Activated CD8-positive, alpha-beta T cell treated with anti-CD3 and anti-CD28 coated beads for 36 hours (primary cell): ENCODE results near the gene R3HDM2. TPM values are rescaled to one million over a fixed set of nuclear protein-coding genes. Genes with fewer than 3 reads are reported as not detected.

Experiments
- ATAC-seq: fragments of 200-7000 bp; cut with Tn5 transposase; one replicate; pipeline ENCODE4 v1.10.0; 2021; ENCODE audit warnings: mild to moderate bottlenecking, moderate library complexity
- CTCF ChIA-PET: fragments of 350-600 bp; sonication (Branson Sonifier 250); formaldehyde crosslinking; loops from one replicate; lab custom pipeline; 2021; ENCODE audit warnings: antibody characterized with exemption; lab: Charles Lee
- POLR2A ChIA-PET: fragments of 350-600 bp; sonication (Branson Sonifier 250); formaldehyde crosslinking; loops from one replicate; lab custom pipeline; 2021; ENCODE audit warnings: antibody characterized with exemption; lab: Charles Lee
- DNase-seq: peaks from one replicate; pipeline ENCODE4 v3.0.0-alpha.2; 2020
- H3K27ac Mint-ChIP-seq: one replicate; pipeline ENCODE4 v1.8.0; 2021; ENCODE audit warnings: mild to moderate bottlenecking, mixed read lengths
- H3K27me3 Mint-ChIP-seq: one replicate; pipeline ENCODE4 v1.8.0; 2021; ENCODE audit warnings: mixed read lengths
- H3K36me3 Mint-ChIP-seq: one replicate; pipeline ENCODE4 v1.8.0; 2021; ENCODE audit warnings: low read depth, mixed read lengths
- H3K4me1 Mint-ChIP-seq: one replicate; pipeline ENCODE4 v1.8.0; 2021; ENCODE audit warnings: low read depth, mixed read lengths
- H3K4me3 Mint-ChIP-seq: one replicate; pipeline ENCODE4 v1.8.0; 2021; ENCODE audit warnings: mild to moderate bottlenecking, moderate library complexity, mixed read lengths
- H3K9me3 Mint-ChIP-seq: one replicate; pipeline ENCODE4 v1.8.0; 2021; ENCODE audit warnings: mixed read lengths
- intact Hi-C: fragments of 100-400 bp; cut with micrococcal nuclease; formaldehyde crosslinking; loops from one replicate; pipeline ENCODE4 v1.10.0; 2022
- total RNA-seq, 2 experiments: library from RNA; stranded (reverse); gene quantifications; one replicate each; pipeline ENCODE4 v1.2.3, GENCODE V29; 2021
- TF ChIP-seq, protein P1 (sequence below): fragments of 200-600 bp; IDR thresholded peaks from one replicate; pipeline ENCODE4 v1.8.0; 2022; ENCODE audit warnings: antibody characterized with exemption, mild to moderate bottlenecking

Gene R3HDM2
- total RNA-seq, 2 experiments from 2014 or later, result 33.2 to 44.0 TPM

DNA sequence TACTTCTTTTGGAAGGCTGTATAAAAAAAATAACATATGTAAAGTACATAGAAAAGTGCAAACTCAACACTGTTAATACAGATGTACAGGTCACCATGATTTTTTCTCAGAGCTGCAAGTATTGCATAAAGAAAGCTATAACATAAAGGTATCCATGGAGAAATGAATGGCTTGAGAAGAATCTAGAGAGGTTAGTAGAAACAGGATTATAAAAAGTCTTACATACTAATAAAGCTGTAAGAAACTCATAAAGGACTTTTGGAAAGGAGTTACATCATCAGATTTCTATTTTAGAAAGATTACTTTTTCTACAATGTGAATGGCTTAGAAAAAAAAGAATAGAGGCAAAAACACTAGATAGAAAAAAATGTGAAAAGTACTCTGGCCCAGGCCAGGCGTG, 46.4 kb downstream of the R3HDM2 start:
- DNase-seq (no peak), ATAC-seq (no peak)
- TF ChIP-seq, protein P1, sequence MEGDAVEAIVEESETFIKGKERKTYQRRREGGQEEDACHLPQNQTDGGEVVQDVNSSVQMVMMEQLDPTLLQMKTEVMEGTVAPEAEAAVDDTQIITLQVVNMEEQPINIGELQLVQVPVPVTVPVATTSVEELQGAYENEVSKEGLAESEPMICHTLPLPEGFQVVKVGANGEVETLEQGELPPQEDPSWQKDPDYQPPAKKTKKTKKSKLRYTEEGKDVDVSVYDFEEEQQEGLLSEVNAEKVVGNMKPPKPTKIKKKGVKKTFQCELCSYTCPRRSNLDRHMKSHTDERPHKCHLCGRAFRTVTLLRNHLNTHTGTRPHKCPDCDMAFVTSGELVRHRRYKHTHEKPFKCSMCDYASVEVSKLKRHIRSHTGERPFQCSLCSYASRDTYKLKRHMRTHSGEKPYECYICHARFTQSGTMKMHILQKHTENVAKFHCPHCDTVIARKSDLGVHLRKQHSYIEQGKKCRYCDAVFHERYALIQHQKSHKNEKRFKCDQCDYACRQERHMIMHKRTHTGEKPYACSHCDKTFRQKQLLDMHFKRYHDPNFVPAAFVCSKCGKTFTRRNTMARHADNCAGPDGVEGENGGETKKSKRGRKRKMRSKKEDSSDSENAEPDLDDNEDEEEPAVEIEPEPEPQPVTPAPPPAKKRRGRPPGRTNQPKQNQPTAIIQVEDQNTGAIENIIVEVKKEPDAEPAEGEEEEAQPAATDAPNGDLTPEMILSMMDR, result no peak
- Mint-ChIP-seq H3K27me3 (no peaks in the 10 kb centered on the region), H3K4me1 (peaks cover 13% of the 10 kb centered on the region), H3K27ac (no peak overlapping the region), H3K4me3 (no peak overlapping the region), H3K36me3 (peaks cover 15% of the 10 kb centered on the region), H3K9me3 (no peaks in the 10 kb centered on the region)
- ChIA-PET CTCF (interaction anchor here (1.0 kb wide), 1 partner anchor 141 kb away, joined by 3 read pairs; no protein-coding TSS in a partner anchor), POLR2A (interaction anchor here (1.1 kb wide), 1 partner anchor 77 kb away, joined by 4 read pairs; no protein-coding TSS in a partner anchor)
- intact Hi-C loops, result no loop called here

DNA sequence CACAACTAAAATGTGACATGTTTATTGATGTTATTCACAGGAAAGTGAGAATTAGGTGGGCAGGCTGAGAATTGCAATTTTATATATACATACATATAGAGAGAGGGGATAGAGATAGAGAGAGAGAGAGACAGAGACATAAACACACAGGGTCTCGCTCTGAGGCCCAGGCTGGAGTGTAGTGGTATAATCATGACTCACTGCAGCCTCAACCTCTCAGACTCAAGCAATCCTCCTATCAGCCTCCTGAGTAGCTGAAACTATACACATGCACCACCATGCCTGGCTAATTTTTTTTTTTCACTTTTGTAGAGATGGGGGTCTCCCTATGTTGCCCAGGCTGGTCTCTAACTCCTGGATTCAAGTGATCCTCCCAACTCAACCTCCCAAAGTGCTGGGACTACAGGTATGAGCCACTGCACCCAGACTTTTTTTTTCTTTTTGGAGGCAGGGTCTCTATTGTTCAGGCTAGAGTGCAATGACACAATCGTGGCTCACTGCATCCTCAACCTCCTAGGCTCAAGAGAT, 49.1 kb downstream of the R3HDM2 start:
- Mint-ChIP-seq H3K9me3 (no peaks in the 10 kb centered on the region), H3K4me1 (peaks cover 19% of the 10 kb centered on the region), H3K27ac (peak overlapping the region; percentile 42), H3K4me3 (no peak overlapping the region), H3K27me3 (no peaks in the 10 kb centered on the region), H3K36me3 (peaks cover 14% of the 10 kb centered on the region)
- intact Hi-C loops, result no loop called here
- TF ChIP-seq, protein P1, result no peak
- ATAC-seq (peak; percentile 61), DNase-seq (peak; percentile 10)
- ChIA-PET CTCF (no interaction called here), POLR2A (interaction anchor here (1.2 kb wide), 1 partner anchor 19 kb away, joined by 3 read pairs; no protein-coding TSS in a partner anchor)

DNA sequence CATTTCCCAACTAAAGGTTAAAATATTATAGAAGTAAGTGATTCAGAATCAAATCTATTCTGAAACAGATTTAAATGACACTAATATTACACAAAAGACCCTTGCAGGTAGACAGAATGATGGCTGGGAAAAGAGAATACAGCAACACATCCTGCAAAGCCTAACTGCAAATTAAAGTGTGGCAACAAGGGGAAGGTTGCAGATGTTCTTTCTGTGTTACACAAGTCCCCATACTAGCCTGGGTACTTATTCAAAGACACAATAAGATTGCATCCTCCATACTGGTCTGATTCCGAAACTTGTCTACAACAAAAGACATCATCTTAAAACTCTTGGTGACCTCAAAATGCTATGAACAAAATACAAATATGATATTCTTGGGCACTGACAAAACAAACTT, 50.5 kb downstream of the R3HDM2 start:
- Mint-ChIP-seq H3K27ac (no peak overlapping the region), H3K36me3 (peaks cover 13% of the 10 kb centered on the region), H3K27me3 (no peaks in the 10 kb centered on the region), H3K4me1 (peaks cover 16% of the 10 kb centered on the region), H3K9me3 (no peaks in the 10 kb centered on the region), H3K4me3 (no peak overlapping the region)
- no peak for DNase-seq
- ChIA-PET CTCF (no interaction called here), POLR2A (interaction anchor here (1.2 kb wide), 1 partner anchor 18 kb away, joined by 3 read pairs; no protein-coding TSS in a partner anchor)
- intact Hi-C loops, result no loop called here
- TF ChIP-seq, protein P1, result no peak
- no peak for ATAC-seq

DNA sequence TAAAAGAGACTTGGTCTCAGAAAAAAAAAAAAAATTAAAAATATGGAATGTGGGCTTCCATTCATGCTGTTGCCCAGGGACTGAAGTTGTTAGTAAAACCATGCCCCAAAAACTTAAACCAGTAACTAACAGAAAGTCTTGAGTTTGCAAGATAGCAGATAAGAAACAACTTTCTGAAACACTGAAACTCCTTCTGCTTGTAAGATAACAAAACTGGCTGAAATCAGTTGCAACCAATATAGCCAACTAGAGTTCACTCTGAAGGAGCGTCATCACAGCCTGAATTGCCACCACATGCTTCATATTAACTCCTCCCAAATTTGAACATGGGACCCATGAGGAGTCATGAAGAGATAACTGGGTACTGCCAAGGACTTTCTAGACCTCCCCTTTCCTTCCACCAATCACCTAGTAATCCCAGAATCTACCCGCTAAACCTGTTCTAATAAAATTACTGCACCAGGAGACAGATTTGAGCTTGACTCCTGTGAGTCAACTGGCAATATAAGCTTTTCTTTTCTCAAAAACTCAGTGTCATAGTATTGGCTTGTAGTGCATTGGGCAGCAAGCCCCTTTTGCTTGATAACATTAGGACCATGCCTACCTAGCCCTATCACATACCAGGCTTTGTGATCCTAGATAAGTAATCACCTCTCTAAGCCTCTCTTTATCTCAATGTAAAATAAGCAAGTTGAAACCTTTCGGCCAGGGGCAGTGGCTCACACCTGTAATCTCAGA, 53.6 kb downstream of the R3HDM2 start:
- Mint-ChIP-seq H3K27ac (peak overlapping the region; percentile 23), H3K4me1 (peaks cover 16% of the 10 kb centered on the region), H3K36me3 (peaks cover 15% of the 10 kb centered on the region), H3K27me3 (no peaks in the 10 kb centered on the region), H3K4me3 (no peak overlapping the region), H3K9me3 (no peaks in the 10 kb centered on the region)
- POLR2A ChIA-PET, result no interaction called here
- TF ChIP-seq, protein P1, result no peak
- CTCF ChIA-PET, result interaction anchor here (1.2 to 1.4 kb wide), 2 partner anchors 35 to 78 kb away, joined by 3 to 6 read pairs; partner anchors contain the start of gene INHBE
- ATAC-seq, result no peak
- intact Hi-C loops, result no loop called here
- DNase-seq, result no peak

DNA sequence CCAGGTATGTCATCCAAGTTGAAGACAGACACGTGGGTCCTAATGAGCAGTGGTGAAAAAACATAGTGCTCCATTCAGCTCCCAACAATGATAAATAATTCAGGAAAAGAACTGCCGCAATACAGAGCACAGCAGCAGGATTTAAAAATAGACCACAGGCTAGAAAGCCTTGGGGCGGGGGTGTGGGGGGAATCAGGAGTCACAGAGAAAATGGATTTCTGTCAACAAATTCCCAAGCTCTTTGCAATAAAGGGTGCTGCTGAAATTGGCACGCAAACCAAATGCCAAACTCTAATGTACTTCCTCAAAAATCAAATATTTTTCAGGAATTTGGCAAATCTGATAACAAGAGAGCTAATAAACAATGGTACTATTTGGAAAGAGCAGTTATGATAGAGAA, 58.6 kb downstream of the R3HDM2 start:
- H3K4me3 Mint-ChIP-seq, result no peak overlapping the region
- POLR2A ChIA-PET, result no interaction called here
- no peak overlapping the region for H3K27ac Mint-ChIP-seq
- H3K4me1 Mint-ChIP-seq, result peaks cover 11% of the 10 kb centered on the region
- no peak for DNase-seq
- peaks cover 3% of the 10 kb centered on the region for H3K9me3 Mint-ChIP-seq
- no peak for ATAC-seq
- H3K27me3 Mint-ChIP-seq, result no peaks in the 10 kb centered on the region
- peaks cover 17% of the 10 kb centered on the region for H3K36me3 Mint-ChIP-seq
- CTCF ChIA-PET, result interaction anchor here (1.0 kb wide), 1 partner anchor 80 kb away, joined by 3 read pairs; no protein-coding TSS in a partner anchor
- intact Hi-C loops, result no loop called here
- TF ChIP-seq, protein P1, result no peak
